CMK (cell line): ENCODE measurements around the gene C2CD2L.
"Not testable (repeated sequence)": the region's sequence is repeated elsewhere in the genome, so short reads cannot be mapped to it uniquely, and the experiment has no call there.

ENCODE experiments used
- DNase-seq: peaks from one replicate; pipeline ENCODE4 v3.0.0-alpha.2; 2010; ENCODE audit warnings: low read depth

The C2CD2L gene

GRCh38 chr11:119152043-119152442, 44.9 kb downstream of the C2CD2L start:
- no peak for DNase-seq

GRCh38 chr11:119152604-119153003, 45.5 kb downstream of the C2CD2L start:
- no peak for DNase-seq

GRCh38 chr11:119153049-119153818, 46.1 kb downstream of the C2CD2L start:
- no peak for DNase-seq

DNA sequence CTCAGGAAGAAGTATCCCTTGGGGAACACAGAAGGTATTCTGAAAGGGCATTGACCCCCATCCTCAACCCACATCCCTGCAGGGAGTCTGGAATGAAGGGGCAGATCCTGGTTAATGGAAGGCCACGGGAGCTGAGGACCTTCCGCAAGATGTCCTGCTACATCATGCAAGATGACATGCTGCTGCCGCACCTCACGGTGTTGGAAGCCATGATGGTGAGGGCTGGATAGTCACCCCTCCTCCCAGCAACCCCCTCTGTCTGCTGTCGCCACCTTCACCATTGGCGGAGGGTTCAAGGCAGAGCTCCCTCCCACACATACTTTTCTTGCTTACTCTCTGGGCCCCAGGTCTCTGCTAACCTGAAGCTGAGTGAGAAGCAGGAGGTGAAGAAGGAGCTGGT, 47.0 kb downstream of the C2CD2L start:
- no peak for DNase-seq

DNA sequence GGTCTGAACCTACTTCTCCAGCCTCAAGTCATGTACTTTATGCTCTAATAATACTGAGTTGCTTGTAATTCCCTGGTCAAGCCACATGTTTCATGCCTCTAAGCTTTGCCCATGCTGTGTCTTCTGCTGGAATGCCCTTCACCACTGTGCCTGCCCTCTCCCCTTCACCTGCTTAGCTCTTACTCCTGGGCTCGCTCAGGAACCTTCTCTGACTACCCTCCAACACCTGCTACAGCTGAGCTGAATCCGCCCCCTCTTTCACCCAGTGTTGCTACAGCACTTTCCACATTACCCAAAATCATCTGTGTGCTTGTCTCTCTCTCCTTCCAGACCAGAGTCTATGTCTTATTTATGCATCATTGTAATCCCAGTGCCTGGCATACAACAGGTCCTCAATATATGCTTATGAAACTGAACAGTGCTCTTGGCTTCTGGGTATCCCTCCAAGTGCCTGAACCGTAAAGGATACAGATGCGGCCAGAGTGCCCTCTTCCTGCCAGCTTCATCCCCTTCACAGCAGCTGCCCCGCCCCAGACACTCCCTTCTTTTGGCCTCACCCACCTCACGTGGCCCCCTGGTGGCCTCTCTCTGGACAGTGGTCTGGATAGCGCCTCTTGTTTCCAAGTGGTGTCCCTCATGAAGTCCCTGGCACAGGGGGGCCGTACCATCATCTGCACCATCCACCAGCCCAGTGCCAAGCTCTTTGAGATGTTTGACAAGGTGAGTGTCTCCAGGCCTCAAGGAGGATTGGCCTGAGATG, 48.8 kb downstream of the C2CD2L start:
- DNase-seq = no peak

DNA sequence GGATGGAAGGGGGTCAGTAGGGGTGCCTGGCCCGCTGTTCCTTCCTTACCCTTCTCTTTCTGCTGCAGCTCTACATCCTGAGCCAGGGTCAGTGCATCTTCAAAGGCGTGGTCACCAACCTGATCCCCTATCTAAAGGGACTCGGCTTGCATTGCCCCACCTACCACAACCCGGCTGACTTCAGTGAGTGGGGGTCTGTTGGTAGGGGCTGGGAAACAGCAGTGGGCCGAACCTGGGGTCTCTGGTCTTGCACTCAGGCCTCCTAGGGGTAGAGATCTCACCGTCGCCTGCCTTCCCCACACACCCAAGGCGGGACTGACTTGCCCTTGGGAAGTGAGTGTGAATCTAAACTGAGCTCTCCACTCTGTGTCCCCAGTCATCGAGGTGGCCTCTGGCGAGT, 49.4 kb downstream of the C2CD2L start:
- no peak for DNase-seq

DNA sequence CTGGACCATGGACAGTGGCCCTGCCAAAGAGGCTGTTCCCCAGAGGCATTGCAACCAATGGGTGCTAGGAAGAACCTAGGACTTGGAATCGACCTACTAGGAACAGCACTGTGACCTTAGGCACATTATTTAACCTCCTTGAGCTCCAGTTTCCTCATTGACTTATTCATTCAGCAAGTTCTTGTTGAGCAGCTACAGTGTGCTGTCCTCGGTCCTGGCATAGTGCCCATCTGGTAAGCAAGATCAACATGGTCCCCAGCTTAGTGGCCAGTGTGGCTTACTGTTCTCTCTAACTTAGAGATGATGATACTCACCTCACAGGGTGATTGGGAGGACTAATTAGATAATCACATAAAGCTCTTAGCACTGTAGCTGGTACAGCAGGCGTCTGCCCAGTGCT, 49.9 kb downstream of the C2CD2L start:
- no peak for DNase-seq

DNA sequence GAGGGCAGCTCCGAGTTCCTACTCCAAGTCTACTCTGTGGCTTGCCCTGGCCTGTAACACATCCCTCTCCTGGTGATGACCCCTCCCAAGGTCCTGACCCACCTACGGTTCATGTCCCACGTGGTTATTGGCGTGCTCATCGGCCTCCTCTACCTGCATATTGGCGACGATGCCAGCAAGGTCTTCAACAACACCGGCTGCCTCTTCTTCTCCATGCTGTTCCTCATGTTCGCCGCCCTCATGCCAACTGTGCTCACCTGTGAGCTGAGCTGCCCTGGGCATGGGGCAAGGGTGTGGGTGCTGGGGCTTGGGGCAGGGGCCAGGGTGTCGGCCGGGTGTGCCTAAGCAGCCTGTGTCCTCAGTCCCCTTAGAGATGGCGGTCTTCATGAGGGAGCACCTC, 51.3 kb downstream of the C2CD2L start:
- DNase-seq = no peak

DNA sequence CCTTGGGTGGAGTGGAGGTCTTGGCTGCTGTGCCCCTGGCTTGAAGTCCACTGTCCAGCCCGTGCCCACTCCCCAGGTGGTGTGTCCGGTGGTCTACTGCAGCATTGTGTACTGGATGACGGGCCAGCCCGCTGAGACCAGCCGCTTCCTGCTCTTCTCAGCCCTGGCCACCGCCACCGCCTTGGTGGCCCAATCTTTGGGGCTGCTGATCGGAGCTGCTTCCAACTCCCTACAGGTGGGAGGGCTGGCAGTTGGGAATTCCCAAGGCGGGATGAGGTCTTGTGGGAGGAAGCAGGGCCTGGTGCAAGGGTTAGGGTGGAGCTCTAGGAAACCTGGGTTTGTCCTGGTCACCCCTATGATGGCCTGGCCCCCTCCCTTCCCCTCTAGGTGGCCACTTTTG, 53.0 kb downstream of the C2CD2L start:
- no peak for DNase-seq

- DNase-seq = no peak
Measured at GRCh38 chr11:119161871-119162270, 54.7 kb downstream of the C2CD2L start.

DNA sequence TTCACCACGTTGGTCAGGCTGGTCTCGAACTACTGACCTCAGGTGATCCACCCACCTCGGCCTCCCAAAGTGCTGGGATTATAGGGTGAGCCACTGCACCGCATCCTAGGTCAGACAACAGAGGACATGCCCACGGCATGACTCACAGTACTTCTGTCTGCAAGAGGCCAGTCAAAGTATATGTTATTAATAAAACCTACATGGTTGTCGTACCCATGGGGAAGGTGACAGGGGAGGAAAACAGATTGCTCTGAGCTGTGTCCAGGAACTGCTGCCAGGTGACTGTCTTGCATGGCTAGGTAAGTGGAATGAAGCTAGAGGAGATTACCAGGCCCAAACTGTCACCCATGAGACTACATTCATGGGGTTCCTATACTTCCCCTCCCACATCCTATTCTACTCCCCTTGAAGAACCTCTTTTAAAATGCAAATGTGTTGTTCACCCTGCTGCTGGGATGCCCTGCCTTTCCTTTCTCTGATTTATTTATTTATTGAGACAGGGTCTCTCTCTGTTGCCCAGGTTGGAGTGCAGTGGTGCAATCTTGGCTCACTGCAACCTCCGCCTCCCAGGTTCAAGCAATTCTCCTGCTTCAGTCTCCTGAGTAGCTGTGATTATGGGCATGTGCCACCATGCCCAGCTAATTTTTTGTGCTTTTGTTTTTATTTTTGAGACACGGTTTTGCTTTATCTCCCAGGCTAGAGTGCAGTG, 59.4 kb downstream of the C2CD2L start:
- no peak for DNase-seq

DNA sequence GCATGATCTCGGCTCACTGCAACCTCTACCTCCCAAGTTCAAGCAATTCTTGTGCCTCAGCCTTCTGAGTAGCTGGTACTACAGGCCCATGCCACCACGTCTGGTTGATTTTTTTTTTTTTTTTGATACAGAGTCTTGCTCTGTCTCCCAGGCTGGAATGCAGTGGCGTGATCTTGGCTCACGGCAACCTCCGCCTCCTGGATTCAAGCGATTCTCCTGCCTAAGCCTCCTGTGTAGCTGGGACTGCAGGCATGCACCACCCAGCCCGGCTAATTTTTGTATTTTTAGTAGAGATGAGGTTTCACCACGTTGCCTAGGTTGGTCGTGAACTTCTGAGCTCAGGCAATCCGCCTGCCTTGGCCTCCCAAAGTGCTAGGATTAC, 59.9 kb downstream of the C2CD2L start:
- DNase-seq = not testable (repeated sequence)

DNA sequence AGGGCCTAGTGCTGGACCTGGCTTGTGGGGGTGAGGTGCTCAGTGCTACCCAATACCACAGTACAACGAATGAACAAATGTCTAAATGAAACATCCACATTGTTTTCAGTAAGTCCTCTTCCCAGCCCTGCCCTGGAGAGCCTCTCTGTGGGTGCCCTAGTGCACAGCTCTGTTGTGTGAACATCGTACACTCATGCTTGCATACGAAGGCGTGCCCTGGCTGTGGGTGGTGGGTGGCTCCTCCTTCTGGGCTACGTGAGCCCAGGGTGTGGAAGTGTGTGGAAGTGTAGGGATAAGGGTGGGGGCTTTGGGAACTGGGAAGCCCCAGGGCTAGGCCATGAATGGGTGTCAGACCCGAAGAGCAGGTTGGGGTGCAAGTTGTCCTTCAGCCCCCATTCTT, 60.8 kb downstream of the C2CD2L start:
- DNase-seq = no peak
